Activated CD8-positive, alpha-beta T cell treated with anti-CD3 and anti-CD28 coated beads for 36 hours (primary cell): ENCODE measurements around the gene FAM184B. TPM values are rescaled to one million over a fixed set of nuclear protein-coding genes. Genes with fewer than 3 reads are reported as not detected.

Experiments used
- ATAC-seq: fragments of 200-7000 bp; cut with Tn5 transposase; one replicate; pipeline ENCODE4 v1.10.0; 2021; ENCODE audit warnings: mild to moderate bottlenecking, moderate library complexity
- CTCF ChIA-PET: fragments of 350-600 bp; sonication (Branson Sonifier 250); formaldehyde crosslinking; loops from one replicate; lab custom pipeline; 2021; ENCODE audit warnings: antibody characterized with exemption; lab: Charles Lee
- POLR2A ChIA-PET: fragments of 350-600 bp; sonication (Branson Sonifier 250); formaldehyde crosslinking; loops from one replicate; lab custom pipeline; 2021; ENCODE audit warnings: antibody characterized with exemption; lab: Charles Lee
- DNase-seq: peaks from one replicate; pipeline ENCODE4 v3.0.0-alpha.2; 2020
- H3K27ac Mint-ChIP-seq: one replicate; pipeline ENCODE4 v1.8.0; 2021; ENCODE audit warnings: mild to moderate bottlenecking, mixed read lengths
- H3K27me3 Mint-ChIP-seq: one replicate; pipeline ENCODE4 v1.8.0; 2021; ENCODE audit warnings: mixed read lengths
- H3K36me3 Mint-ChIP-seq: one replicate; pipeline ENCODE4 v1.8.0; 2021; ENCODE audit warnings: low read depth, mixed read lengths
- H3K4me1 Mint-ChIP-seq: one replicate; pipeline ENCODE4 v1.8.0; 2021; ENCODE audit warnings: low read depth, mixed read lengths
- H3K4me3 Mint-ChIP-seq: one replicate; pipeline ENCODE4 v1.8.0; 2021; ENCODE audit warnings: mild to moderate bottlenecking, moderate library complexity, mixed read lengths
- H3K9me3 Mint-ChIP-seq: one replicate; pipeline ENCODE4 v1.8.0; 2021; ENCODE audit warnings: mixed read lengths
- CTCF ChIP-seq: fragments of 200-600 bp; IDR thresholded peaks from one replicate; pipeline ENCODE4 v1.8.0; 2022; ENCODE audit warnings: antibody characterized with exemption, mild to moderate bottlenecking
- intact Hi-C: fragments of 100-400 bp; cut with micrococcal nuclease; formaldehyde crosslinking; loops from one replicate; pipeline ENCODE4 v1.10.0; 2022
- total RNA-seq, 2 experiments: library from RNA; stranded (reverse); gene quantifications; one replicate each; pipeline ENCODE4 v1.2.3, GENCODE V29; 2021

Gene FAM184B
- total RNA-seq, 2 experiments from 2014 or later, result 0.05 TPM; not detected in 1

DNA sequence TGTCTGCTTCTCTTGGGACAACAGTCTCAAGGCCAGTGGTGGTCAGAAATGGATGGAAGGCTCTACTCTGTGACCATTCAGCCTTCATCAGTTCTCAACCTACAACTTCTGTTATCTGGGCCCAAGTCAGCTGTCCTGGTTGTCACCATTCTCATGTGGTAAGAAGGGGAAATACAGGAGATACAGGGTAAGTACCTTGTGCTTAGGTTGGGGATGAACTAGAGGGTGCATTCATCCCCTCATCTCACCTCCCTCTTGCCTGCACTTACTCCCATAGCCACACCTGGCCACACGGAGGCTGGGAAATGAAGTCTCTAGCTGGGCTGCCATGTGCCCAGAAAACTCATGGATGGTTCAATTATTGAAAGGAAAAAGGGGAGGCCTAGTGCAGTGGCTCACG, 44.9 kb downstream of the FAM184B start:
- TF ChIP-seq CTCF, result no peak
- ChIA-PET CTCF (no interaction called here), POLR2A (no interaction called here)
- Mint-ChIP-seq H3K4me3 (no peak overlapping the region), H3K36me3 (no peaks in the 10 kb centered on the region), H3K4me1 (no peaks in the 10 kb centered on the region), H3K27ac (no peak overlapping the region), H3K9me3 (no peaks in the 10 kb centered on the region), H3K27me3 (no peaks in the 10 kb centered on the region)
- intact Hi-C loops, result no loop called here
- DNase-seq (no peak), ATAC-seq (no peak)

DNA sequence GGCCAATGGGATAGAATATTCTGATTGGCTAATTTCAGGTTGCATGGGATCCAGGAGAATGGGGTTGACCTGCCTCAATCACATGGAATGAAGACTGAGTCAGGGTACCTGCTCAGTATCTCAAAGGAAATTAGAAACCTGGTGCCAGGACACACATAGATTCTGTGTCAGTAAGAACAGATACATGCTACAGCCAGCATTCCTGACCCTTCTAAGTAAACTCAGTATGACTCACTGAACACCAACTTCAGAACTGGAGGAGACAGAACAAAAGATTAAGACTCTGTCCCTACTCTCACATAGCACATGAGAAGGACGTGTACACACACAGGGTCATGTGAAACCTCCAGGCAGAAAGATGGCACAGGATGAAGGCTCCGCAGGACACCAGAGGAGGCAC, 54.5 kb downstream of the FAM184B start:
- ATAC-seq, result no peak
- no peak for DNase-seq
- Mint-ChIP-seq H3K4me1 (no peaks in the 10 kb centered on the region), H3K27ac (no peak overlapping the region), H3K36me3 (no peaks in the 10 kb centered on the region), H3K9me3 (no peaks in the 10 kb centered on the region), H3K27me3 (peaks cover 7% of the 10 kb centered on the region), H3K4me3 (no peak overlapping the region)
- no peak for TF ChIP-seq CTCF
- POLR2A ChIA-PET, result no interaction called here
- intact Hi-C loops, result no loop called here
- CTCF ChIA-PET, result no interaction called here

DNA sequence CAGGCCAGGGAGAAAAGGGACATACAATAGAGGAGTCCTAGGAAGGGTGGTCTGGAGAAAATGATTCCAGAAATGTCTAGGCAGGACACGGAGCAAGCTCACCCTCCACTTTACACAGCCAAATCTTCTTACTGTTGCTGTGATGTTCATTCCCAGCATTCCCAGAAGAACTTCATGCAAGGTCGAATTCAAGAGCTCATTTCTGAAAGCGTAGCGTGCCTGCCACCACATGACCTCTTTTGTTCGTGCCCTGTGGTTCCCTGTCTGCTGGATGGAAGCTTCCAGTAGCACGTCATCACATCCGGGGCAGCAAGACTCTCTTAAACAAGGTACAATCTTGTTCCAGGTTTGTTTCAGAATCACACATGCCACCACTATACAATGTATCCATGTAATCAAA, 57.8 kb downstream of the FAM184B start:
- POLR2A ChIA-PET, result no interaction called here
- no peaks in the 10 kb centered on the region for H3K36me3 Mint-ChIP-seq
- peaks cover 7% of the 10 kb centered on the region for H3K27me3 Mint-ChIP-seq
- no peak overlapping the region for H3K27ac Mint-ChIP-seq
- H3K9me3 Mint-ChIP-seq, result no peaks in the 10 kb centered on the region
- no peaks in the 10 kb centered on the region for H3K4me1 Mint-ChIP-seq
- no peak for DNase-seq
- ATAC-seq, result no peak
- no peak overlapping the region for H3K4me3 Mint-ChIP-seq
- CTCF ChIA-PET, result no interaction called here
- intact Hi-C loops, result no loop called here
- TF ChIP-seq CTCF, result no peak

DNA sequence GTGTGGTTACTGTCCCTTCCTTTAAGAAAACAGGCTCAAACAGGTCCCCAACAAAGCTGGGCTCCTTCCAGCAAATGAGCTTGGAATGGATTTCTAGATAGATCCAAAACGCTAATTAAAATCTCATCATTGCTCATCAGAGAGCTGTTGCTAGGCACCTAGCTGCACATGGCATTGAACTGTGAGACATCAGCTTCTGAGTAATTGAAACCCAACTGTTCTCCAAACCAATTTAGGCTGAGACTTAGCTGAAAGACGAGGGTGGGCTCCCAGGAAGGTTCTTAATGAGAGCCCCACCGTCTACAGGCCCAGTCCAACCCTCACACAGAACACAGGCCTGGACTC, 59.1 kb downstream of the FAM184B start:
- Mint-ChIP-seq H3K27me3 (peaks cover 8% of the 10 kb centered on the region), H3K27ac (no peak overlapping the region), H3K4me3 (no peak overlapping the region), H3K36me3 (no peaks in the 10 kb centered on the region), H3K9me3 (no peaks in the 10 kb centered on the region), H3K4me1 (no peaks in the 10 kb centered on the region)
- ChIA-PET CTCF (no interaction called here), POLR2A (interaction anchor here (1.4 kb wide), 1 partner anchor 68 kb away, joined by 3 read pairs; no protein-coding TSS in a partner anchor)
- DNase-seq (no peak), ATAC-seq (no peak)
- intact Hi-C loops, result no loop called here
- no peak for TF ChIP-seq CTCF

DNA sequence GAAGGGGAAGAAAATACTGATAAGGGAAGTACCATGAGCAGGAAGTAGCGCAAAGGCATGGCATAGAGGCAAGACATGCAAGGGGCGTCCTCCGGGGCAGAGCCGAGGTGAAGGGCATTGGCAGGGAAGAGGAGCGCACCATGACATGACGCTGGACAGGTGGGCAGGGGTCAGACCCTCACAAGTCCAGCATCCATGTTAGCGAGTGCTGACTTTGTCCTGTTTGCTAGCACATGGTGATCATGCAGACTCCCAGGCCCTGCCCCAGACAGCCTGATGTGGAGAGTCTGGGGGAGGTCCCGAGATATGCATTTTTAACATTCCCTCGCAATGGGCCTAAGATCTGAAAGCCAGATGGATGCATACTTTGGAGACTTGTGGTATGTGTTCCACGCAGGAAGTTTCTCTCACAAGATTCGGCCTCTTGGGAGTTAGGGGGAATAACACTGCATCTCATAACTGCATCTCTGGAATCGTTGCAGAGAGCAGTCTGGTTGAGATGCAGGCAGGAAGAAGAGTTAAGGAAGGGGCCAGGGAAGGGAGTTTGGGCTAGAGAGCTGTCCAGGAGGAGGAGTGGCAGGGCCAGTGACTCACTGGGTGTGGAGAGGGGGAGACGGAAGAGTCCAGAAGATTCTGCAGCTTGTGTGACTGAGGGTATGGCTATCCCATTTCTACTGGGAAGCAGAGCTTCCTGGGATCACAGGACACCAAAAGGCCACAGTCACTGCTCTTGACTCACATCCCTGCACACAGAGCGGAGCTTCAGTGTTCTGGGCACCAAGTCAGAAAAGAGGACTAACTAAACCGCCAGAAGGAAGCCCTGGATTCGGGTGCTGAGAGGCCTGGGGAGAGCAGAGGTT, 59.7 kb downstream of the FAM184B start:
- intact Hi-C loops, result no loop called here
- POLR2A ChIA-PET, result interaction anchor here (1.4 kb wide), 1 partner anchor 68 kb away, joined by 3 read pairs; no protein-coding TSS in a partner anchor

More for the DNA sequence above, 59.7 kb downstream of the FAM184B start:
- peaks cover 4% of the 10 kb centered on the region for H3K27me3 Mint-ChIP-seq
- H3K9me3 Mint-ChIP-seq, result no peaks in the 10 kb centered on the region
- no peak for ATAC-seq
- no peaks in the 10 kb centered on the region for H3K36me3 Mint-ChIP-seq
- CTCF ChIA-PET, result no interaction called here
- DNase-seq, result no peak
- no peak overlapping the region for H3K27ac Mint-ChIP-seq
- no peaks in the 10 kb centered on the region for H3K4me1 Mint-ChIP-seq
- H3K4me3 Mint-ChIP-seq, result no peak overlapping the region
- no peak for TF ChIP-seq CTCF
